Endodermal cell (in vitro differentiated cells): ENCODE data around the gene OGDH. TPM values are rescaled to one million over a fixed set of nuclear protein-coding genes. Genes with fewer than 3 reads are reported as not detected.
A peak's percentile ranks its signal among the peaks of the same experiment; 100 is the strongest.

Experiments used
- DNase-seq: peaks from one replicate; pipeline ENCODE4 v3.0.0-alpha.2; 2017
- H3K27ac ChIP-seq: 2 replicates; pipeline ENCODE4 v1.5.1; 2013; ENCODE audit warnings: mild to moderate bottlenecking, low read depth, low read length, moderate library complexity
- H3K27me3 ChIP-seq: 2 replicates; pipeline ENCODE4 v1.6.1; 2013; ENCODE audit warnings: mild to moderate bottlenecking, low read length, moderate library complexity; ENCODE audit not compliant: insufficient read depth, control insufficient read depth, poor library complexity, severe bottlenecking
- H3K36me3 ChIP-seq: 2 replicates; pipeline ENCODE4 v1.7.0; 2013; ENCODE audit warnings: mild to moderate bottlenecking, low read length, moderate library complexity; ENCODE audit not compliant: control insufficient read depth, insufficient read depth
- H3K4me1 ChIP-seq: one replicate; pipeline ENCODE4 v1.7.0; 2013; ENCODE audit warnings: low read length; ENCODE audit not compliant: control insufficient read depth, insufficient read depth
- H3K4me3 ChIP-seq: 2 replicates; pipeline ENCODE4 v1.5.1; 2013; ENCODE audit warnings: mild to moderate bottlenecking, low read length, moderate library complexity
- H3K9ac ChIP-seq: 2 replicates; pipeline ENCODE4 v1.6.1; 2013; ENCODE audit warnings: mild to moderate bottlenecking, low read length, moderate library complexity; ENCODE audit not compliant: poor library complexity, severe bottlenecking; ENCODE audit errors: extremely low read depth
- H3K9me3 ChIP-seq: 2 replicates; pipeline ENCODE4 v1.6.1; 2013; ENCODE audit warnings: mild to moderate bottlenecking, low read length, moderate library complexity; ENCODE audit not compliant: control insufficient read depth
- H3K27ac Mint-ChIP-seq: 2 replicates; pipeline ENCODE4 v1.8.0; 2020; ENCODE audit warnings: mixed read lengths
- H3K27me3 Mint-ChIP-seq: 2 replicates; pipeline ENCODE4 v1.8.0; 2021; ENCODE audit warnings: mild to moderate bottlenecking, mixed read lengths; ENCODE audit not compliant: insufficient read depth
- H3K36me3 Mint-ChIP-seq: 2 replicates; pipeline ENCODE4 v1.8.0; 2020; ENCODE audit warnings: low read depth, mixed read lengths
- H3K4me1 Mint-ChIP-seq: 2 replicates; pipeline ENCODE4 v1.8.0; 2020; ENCODE audit warnings: mixed read lengths
- H3K4me3 Mint-ChIP-seq: 2 replicates; pipeline ENCODE4 v1.8.0; 2020; ENCODE audit warnings: mild to moderate bottlenecking, moderate library complexity, mixed read lengths
- H3K9me3 Mint-ChIP-seq: 2 replicates; pipeline ENCODE4 v1.8.0; 2020; ENCODE audit warnings: mild to moderate bottlenecking, mixed read lengths
- WGBS, 2 experiments: methylation state at CpG; one replicate each; pipeline versions ENCODE4 v1.1.5 to v1.1.7; 2013; ENCODE audit warnings: missing lambda C conversion rate in 2 of 2, mixed read lengths in 1 of 2; ENCODE audit not compliant: insufficient coverage in 1 of 2, insufficient read length in 1 of 2; 5-methylcytosine and 5-hydroxymethylcytosine counted together
- total RNA-seq, 2 donors: library from RNA; stranded (reverse); fragmentation: NEBNext Ultra II Directional in 1 of 2; extraction: Animal tissue kit (Norgen Biotek cat#: 25700) in 1 of 2; gene quantifications; 2 replicates in 1 of 2; 3 replicates in 1 of 2; pipeline ENCODE4 v1.2.1, GENCODE V29; 2021
- TF ChIP-seq, protein P1 (sequence below): fragments of 200-600 bp; sonication (generic); conservative IDR thresholded peaks from 2 replicates; pipeline ENCODE4 v1.5.0; 2021; ENCODE audit warnings: antibody characterized with exemption, mild to moderate bottlenecking

OGDH gene
- total RNA-seq, 2 donors from 2014 or later, result 82.5 to 96.0 TPM

- TF ChIP-seq, protein P1, sequence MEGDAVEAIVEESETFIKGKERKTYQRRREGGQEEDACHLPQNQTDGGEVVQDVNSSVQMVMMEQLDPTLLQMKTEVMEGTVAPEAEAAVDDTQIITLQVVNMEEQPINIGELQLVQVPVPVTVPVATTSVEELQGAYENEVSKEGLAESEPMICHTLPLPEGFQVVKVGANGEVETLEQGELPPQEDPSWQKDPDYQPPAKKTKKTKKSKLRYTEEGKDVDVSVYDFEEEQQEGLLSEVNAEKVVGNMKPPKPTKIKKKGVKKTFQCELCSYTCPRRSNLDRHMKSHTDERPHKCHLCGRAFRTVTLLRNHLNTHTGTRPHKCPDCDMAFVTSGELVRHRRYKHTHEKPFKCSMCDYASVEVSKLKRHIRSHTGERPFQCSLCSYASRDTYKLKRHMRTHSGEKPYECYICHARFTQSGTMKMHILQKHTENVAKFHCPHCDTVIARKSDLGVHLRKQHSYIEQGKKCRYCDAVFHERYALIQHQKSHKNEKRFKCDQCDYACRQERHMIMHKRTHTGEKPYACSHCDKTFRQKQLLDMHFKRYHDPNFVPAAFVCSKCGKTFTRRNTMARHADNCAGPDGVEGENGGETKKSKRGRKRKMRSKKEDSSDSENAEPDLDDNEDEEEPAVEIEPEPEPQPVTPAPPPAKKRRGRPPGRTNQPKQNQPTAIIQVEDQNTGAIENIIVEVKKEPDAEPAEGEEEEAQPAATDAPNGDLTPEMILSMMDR, result no peak
- Mint-ChIP-seq H3K4me3 (no peak overlapping the region), H3K36me3 (peaks cover 33% of the 10 kb centered on the region), H3K27ac (peak overlapping the region; percentile 12), H3K9me3 (peaks cover 11% of the 10 kb centered on the region), H3K27me3 (no peaks in the 10 kb centered on the region), H3K4me1 (peaks cover 10% of the 10 kb centered on the region)
- H3K4me1 ChIP-seq, result no peaks in the 10 kb centered on the region
- H3K27me3 ChIP-seq, result no peaks in the 10 kb centered on the region
- no peak overlapping the region for H3K4me3 ChIP-seq
- no peak overlapping the region for H3K27ac ChIP-seq
- H3K9me3 ChIP-seq, result peaks cover 14% of the 10 kb centered on the region
- no peak for DNase-seq
- no peak overlapping the region for H3K9ac ChIP-seq
- H3K36me3 ChIP-seq, result peaks cover 36% of the 10 kb centered on the region
- 91 to 95% methylated on average over 3 to 4 of the region's 4 CpGs for WGBS, 2 experiments
Measured at GRCh38 chr7:44664780-44665461, 58.5 kb downstream of the OGDH start.

DNA sequence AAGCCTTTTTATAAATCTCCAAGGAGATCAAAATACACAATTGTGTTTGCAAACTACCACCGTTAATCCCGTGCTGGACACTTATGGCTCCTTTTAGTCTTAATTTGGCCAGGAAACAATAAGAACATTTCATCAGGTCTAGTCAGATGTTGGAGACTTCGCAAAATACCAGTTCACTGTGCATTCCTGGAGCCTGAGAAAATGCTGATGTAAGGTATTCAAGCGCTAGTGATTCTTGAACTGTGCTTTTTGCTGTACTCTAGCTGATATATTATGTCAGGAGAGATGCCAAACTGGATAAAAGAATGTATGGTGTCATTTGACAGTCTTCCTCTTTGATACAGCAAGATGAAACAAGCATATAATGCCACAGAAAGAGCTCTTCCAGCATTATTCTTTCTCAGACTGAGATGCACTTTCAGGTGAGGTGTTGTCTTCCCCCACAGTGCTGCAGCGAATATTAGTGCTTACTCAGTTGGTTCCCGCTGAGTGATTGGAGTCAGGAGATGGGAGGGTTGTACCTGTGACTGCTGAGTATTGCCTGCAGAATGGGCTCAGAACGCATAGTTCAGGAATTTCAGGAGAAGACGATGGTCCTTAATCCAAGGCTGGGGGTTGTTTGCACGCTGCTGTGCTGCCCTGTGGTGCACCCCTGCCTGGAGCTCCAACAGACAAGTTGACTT lies 59.2 kb downstream of the OGDH start:
- Mint-ChIP-seq H3K36me3 (peaks cover 29% of the 10 kb centered on the region), H3K4me3 (no peak overlapping the region), H3K9me3 (peaks cover 5% of the 10 kb centered on the region), H3K27ac (peak overlapping the region; percentile 45), H3K27me3 (no peaks in the 10 kb centered on the region), H3K4me1 (peaks cover 10% of the 10 kb centered on the region)
- 91% methylated on average over 9 of the region's 9 CpGs for WGBS, 2 experiments
- H3K9me3 ChIP-seq, result peaks cover 6% of the 10 kb centered on the region
- peaks cover 30% of the 10 kb centered on the region for H3K36me3 ChIP-seq
- no peak overlapping the region for H3K4me3 ChIP-seq
- H3K27ac ChIP-seq, result no peak overlapping the region
- TF ChIP-seq, protein P1, result no peak
- DNase-seq, result no peak
- H3K27me3 ChIP-seq, result no peaks in the 10 kb centered on the region
- H3K9ac ChIP-seq, result no peak overlapping the region
- no peaks in the 10 kb centered on the region for H3K4me1 ChIP-seq

- no peaks in the 10 kb centered on the region for H3K4me1 ChIP-seq
- TF ChIP-seq, protein P1, result peak; percentile 31
- peak overlapping the region; percentile 61 for H3K27ac Mint-ChIP-seq
- H3K27me3 Mint-ChIP-seq, result no peaks in the 10 kb centered on the region
- WGBS, 2 experiments, result 92 to 96% methylated on average over 2 to 6 of the region's 6 CpGs
- DNase-seq, result no peak
- H3K27ac ChIP-seq, result no peak overlapping the region
- H3K4me3 ChIP-seq, result no peak overlapping the region
- H3K9me3 ChIP-seq, result no peaks in the 10 kb centered on the region
- peaks cover 25% of the 10 kb centered on the region for H3K36me3 ChIP-seq
- no peak overlapping the region for H3K4me3 Mint-ChIP-seq
- no peak overlapping the region for H3K9ac ChIP-seq
- H3K36me3 Mint-ChIP-seq, result peaks cover 26% of the 10 kb centered on the region
- no peaks in the 10 kb centered on the region for H3K9me3 Mint-ChIP-seq
- peaks cover 10% of the 10 kb centered on the region for H3K4me1 Mint-ChIP-seq
- H3K27me3 ChIP-seq, result no peaks in the 10 kb centered on the region
Measured at GRCh38 chr7:44666566-44666965, 60.1 kb downstream of the OGDH start.
